Measurements from ENCODE around the gene SEZ6. TPM values are rescaled to one million over a fixed set of nuclear protein-coding genes. Genes with fewer than 3 reads are reported as not detected.

The SEZ6 gene
- total RNA-seq, 2 experiments from 2014 or later, result 0.31 TPM; not detected in 1

DNA sequence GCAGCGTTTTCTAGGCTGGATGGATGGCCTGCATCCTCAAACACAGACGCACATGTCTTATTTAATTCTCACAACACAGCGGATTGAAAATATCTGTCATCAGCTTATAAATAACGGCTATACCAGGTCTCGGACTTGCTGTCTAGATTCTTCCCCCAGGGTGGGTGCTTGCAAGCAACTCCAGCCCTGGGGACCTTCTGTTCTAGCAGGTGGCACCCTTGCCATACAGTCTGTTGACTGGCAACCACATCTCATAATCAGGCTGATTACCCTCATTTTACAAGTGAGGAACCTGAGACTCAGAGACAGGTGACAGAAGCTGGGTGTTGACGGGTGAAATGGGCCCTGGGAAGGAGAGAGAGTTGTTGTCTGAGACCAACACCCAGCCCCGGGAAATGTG, 16.2 kb upstream of the SEZ6 start:
- Histone ChIP-seq H3K4me1 (ENCODE audit: insufficient read depth, low read length) (peaks cover 8% of the 10 kb centered on the region), H3K9me3 (ENCODE audit: control insufficient read depth in 1 of 2, insufficient read depth in 1 of 2, low read length in 2 of 2) (no peaks in the 10 kb centered on the region), H3K27me3 (ENCODE audit: control insufficient read depth in 1 of 2, insufficient read depth in 2 of 2, low read length in 2 of 2) (peaks cover 27 to 45% of the 10 kb centered on the region in 2 experiments), H3K4me3 (ENCODE audit: low read length) (no peak overlapping the region), H3K36me3 (ENCODE audit: insufficient read depth, low read length) (no peaks in the 10 kb centered on the region), H3K27ac (ENCODE audit: low read depth in 1 of 2, low read length in 2 of 2) (no peak overlapping the region)
- Mint-ChIP-seq H3K27me3 (peaks cover 82% of the 10 kb centered on the region), H3K9me3 (no peaks in the 10 kb centered on the region), H3K4me1 (ENCODE audit: low read depth) (no peaks in the 10 kb centered on the region), H3K27ac (no peak overlapping the region), H3K36me3 (ENCODE audit: low read depth) (no peaks in the 10 kb centered on the region), H3K4me3 (no peak overlapping the region)
- ATAC-seq (ENCODE audit: poor library complexity), result no peak
- ChIA-PET POLR2A (no interaction called here), CTCF (no interaction called here)
- intact Hi-C loops (cut with DNase I, micrococcal nuclease), result no loop called here
- no peak for DNase-seq
- TF ChIP-seq, protein P1, sequence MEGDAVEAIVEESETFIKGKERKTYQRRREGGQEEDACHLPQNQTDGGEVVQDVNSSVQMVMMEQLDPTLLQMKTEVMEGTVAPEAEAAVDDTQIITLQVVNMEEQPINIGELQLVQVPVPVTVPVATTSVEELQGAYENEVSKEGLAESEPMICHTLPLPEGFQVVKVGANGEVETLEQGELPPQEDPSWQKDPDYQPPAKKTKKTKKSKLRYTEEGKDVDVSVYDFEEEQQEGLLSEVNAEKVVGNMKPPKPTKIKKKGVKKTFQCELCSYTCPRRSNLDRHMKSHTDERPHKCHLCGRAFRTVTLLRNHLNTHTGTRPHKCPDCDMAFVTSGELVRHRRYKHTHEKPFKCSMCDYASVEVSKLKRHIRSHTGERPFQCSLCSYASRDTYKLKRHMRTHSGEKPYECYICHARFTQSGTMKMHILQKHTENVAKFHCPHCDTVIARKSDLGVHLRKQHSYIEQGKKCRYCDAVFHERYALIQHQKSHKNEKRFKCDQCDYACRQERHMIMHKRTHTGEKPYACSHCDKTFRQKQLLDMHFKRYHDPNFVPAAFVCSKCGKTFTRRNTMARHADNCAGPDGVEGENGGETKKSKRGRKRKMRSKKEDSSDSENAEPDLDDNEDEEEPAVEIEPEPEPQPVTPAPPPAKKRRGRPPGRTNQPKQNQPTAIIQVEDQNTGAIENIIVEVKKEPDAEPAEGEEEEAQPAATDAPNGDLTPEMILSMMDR (IDR thresholded peaks at IDR 0.05), result no peak

DNA sequence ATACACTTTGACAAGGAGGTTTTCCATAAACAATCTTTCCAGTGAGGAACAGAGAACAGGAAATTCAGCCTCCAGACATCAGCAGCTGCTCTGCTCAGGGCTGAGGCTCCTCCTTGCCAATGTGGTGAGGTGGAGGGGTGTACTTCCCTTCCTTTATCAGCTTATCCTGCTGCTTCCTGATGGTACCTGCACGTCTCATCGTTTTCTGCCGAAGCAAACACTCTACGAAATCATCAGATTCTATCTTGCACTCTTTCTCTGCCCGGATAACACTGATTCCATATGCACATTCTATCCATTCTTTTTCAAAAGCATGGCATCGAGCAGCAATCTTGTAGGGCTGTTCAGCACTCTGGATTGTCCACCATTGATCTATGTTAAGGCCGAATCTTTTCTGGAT, 15.4 kb upstream of the SEZ6 start:
- H3K4me1 Mint-ChIP-seq (ENCODE audit: low read depth), result no peaks in the 10 kb centered on the region
- ATAC-seq (ENCODE audit: poor library complexity), result no peak
- Histone ChIP-seq H3K9me3 (ENCODE audit: control insufficient read depth in 1 of 2, insufficient read depth in 1 of 2, low read length in 2 of 2) (no peaks in the 10 kb centered on the region), H3K27me3 (ENCODE audit: control insufficient read depth in 1 of 2, insufficient read depth in 2 of 2, low read length in 2 of 2) (peaks cover 27 to 52% of the 10 kb centered on the region in 2 experiments), H3K4me1 (ENCODE audit: insufficient read depth, low read length) (peaks cover 8% of the 10 kb centered on the region), H3K36me3 (ENCODE audit: insufficient read depth, low read length) (no peaks in the 10 kb centered on the region), H3K27ac (ENCODE audit: low read depth in 1 of 2, low read length in 2 of 2) (no peak overlapping the region), H3K4me3 (ENCODE audit: low read length) (no peak overlapping the region)
- ChIA-PET CTCF (no interaction called here), POLR2A (no interaction called here)
- no peak overlapping the region for H3K4me3 Mint-ChIP-seq
- H3K27ac Mint-ChIP-seq, result no peak overlapping the region
- peaks cover 88% of the 10 kb centered on the region for H3K27me3 Mint-ChIP-seq
- H3K36me3 Mint-ChIP-seq (ENCODE audit: low read depth), result no peaks in the 10 kb centered on the region
- TF ChIP-seq, protein P1 (IDR thresholded peaks at IDR 0.05), result no peak
- H3K9me3 Mint-ChIP-seq, result no peaks in the 10 kb centered on the region
- DNase-seq, result no peak
- intact Hi-C loops (cut with DNase I, micrococcal nuclease), result no loop called here

DNA sequence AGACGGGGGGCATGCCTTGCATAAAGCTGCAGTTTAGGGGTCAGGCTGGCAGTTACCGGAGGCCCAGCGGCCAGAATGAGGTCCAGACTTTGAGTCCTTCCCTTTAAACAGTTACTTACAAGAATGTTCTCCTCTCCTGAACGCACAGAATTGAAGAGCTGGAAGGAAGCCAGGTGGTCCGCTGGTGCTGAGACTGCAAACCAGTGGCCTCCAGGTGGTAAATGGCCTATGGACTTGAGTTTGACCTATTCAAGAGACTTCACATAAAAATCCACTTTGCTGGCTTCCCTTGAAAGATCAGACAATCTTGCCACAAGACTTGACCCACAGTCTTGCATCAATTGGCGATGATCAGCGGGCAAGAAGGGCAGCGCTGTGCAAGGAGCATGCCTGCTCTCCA, 14.7 kb upstream of the SEZ6 start:
- H3K9me3 ChIP-seq (ENCODE audit: control insufficient read depth in 1 of 2, insufficient read depth in 1 of 2, low read length in 2 of 2), result no peaks in the 10 kb centered on the region
- no peak overlapping the region for H3K4me3 Mint-ChIP-seq
- H3K36me3 Mint-ChIP-seq (ENCODE audit: low read depth), result no peaks in the 10 kb centered on the region
- POLR2A ChIA-PET, result no interaction called here
- H3K4me3 ChIP-seq (ENCODE audit: low read length), result no peak overlapping the region
- no peaks in the 10 kb centered on the region for H3K36me3 ChIP-seq (ENCODE audit: insufficient read depth, low read length)
- no peak overlapping the region for H3K27ac Mint-ChIP-seq
- peaks cover 88% of the 10 kb centered on the region for H3K27me3 Mint-ChIP-seq
- H3K9me3 Mint-ChIP-seq, result no peaks in the 10 kb centered on the region
- no peak for ATAC-seq (ENCODE audit: poor library complexity)
- CTCF ChIA-PET, result no interaction called here
- intact Hi-C loops (cut with DNase I, micrococcal nuclease), result no loop called here
- H3K27me3 ChIP-seq (ENCODE audit: control insufficient read depth in 1 of 2, insufficient read depth in 2 of 2, low read length in 2 of 2), result peaks cover 29 to 53% of the 10 kb centered on the region in 2 experiments
- H3K4me1 ChIP-seq (ENCODE audit: insufficient read depth, low read length), result peaks cover 8% of the 10 kb centered on the region
- H3K27ac ChIP-seq (ENCODE audit: low read depth in 1 of 2, low read length in 2 of 2), result no peak overlapping the region
- no peak for DNase-seq
- TF ChIP-seq, protein P1 (IDR thresholded peaks at IDR 0.05), result no peak
- H3K4me1 Mint-ChIP-seq (ENCODE audit: low read depth), result no peaks in the 10 kb centered on the region

Data from CD4-positive, alpha-beta T cell (primary cell).